GM18526 (cell line): Measurements from ENCODE around the gene NPAS3.

ENCODE experiments used
- POLR2A ChIP-seq: IDR thresholded peaks from 3 replicates; pipeline ENCODE4 v1.6.1; 2011; ENCODE audit not compliant: insufficient read length; ENCODE audit errors: extremely low read depth

NPAS3 gene

DNA sequence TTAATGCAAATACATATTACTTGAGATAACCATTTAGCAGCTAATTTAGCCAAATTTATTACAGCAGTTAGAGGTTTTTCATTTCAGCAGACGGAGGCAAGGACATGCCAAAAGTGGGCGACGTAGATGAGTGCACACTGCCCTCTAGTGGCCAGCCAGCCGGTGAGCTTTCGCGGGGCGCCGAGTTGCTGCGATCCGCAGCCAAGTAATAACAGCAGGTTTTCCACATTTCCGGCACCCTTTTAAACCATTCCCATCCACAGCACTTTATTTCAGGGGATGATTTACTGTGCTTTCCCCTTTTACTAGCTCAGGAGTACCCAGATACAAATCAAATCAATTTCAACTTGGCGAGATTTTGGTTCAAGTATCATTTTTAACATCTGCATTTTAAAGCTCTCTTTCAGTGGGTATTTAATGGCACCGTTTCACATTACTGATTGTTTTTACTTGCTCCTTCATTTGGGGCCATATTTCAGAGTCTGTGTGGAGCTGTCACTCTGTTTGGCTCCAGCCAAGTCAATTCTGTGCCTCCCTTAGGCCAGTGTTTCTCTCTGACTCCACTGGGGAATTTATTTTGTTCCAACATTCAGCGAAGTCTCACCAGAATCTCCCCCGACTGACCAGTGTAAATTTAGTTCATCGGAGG is 854.2 kb downstream of the NPAS3 start:
- no peak for TF ChIP-seq POLR2A

DNA sequence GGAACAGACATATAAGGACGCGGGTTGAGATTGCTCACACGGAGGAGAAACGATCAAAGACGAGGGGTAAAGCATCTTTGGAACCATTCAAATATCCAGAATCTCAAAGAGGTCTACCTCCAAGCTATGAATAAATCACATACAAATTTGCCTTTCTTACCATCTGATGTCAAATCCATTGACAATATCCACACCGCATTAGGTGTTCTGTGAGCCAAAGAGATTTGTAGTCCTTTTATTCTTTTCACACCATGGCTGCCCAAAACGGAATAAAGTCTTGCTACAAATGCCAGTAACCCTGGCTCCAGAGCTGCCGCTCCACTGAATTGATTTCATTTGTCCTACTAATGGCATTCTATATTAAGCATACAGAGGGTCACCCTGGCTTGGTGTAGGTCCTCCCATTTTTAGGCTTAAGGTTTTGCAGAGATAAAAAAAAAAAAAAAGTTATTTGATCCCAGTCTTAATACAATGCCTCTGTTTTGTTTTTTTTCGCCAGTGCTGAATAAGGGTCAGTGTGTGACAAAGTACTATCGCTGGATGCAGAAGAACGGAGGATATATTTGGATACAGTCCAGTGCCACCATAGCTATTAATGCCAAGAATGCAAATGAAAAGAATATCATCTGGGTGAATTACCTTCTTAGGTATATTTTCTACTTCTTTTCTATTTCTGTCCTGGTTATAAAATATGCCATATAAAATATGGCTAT is 854.9 kb downstream of the NPAS3 start:
- TF ChIP-seq POLR2A: no peak

DNA sequence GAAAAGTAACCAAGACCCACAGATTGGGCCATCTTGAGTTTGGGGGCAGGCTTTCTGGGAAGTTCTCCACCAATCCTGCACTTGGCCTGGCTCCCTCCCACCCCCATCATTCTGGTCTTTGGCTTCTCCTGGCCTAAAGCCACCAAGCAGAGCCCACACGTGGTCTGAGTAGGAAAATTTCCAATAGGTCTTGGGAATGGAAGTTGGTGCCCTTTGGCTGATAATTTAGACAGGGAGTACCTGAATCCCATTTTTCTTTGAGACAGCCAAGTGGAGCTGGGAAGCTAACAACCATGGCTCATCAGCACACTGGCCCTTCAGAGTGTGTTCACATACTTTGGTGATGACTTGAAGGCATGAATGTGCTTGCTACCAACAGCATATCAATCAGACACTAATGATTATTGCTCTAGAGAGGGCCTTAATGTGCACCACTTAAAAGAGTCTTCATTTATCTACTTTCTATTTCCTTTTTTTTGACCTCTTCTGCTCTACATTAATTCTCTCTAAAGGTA is 856.2 kb downstream of the NPAS3 start:
- TF ChIP-seq POLR2A: no peak

DNA sequence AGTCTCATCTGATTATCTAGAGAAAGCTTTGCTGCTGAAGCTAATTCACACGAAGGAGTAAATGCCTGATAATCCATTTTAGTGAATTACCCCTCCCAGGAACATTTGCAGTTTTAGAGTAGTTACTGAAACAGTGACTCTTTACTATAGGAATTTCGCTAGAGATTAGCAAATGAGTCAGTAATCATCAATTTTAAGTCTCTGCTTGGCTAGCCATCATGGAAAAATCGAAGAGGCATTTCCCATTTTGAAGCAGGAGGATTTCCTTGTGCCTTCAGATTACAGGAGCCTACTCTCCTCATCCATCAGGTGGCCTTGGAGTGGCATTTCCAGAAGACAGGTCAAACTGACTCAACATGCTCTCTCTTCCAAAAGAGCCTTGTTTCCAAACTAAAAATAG is 857.7 kb downstream of the NPAS3 start:
- no peak for TF ChIP-seq POLR2A

DNA sequence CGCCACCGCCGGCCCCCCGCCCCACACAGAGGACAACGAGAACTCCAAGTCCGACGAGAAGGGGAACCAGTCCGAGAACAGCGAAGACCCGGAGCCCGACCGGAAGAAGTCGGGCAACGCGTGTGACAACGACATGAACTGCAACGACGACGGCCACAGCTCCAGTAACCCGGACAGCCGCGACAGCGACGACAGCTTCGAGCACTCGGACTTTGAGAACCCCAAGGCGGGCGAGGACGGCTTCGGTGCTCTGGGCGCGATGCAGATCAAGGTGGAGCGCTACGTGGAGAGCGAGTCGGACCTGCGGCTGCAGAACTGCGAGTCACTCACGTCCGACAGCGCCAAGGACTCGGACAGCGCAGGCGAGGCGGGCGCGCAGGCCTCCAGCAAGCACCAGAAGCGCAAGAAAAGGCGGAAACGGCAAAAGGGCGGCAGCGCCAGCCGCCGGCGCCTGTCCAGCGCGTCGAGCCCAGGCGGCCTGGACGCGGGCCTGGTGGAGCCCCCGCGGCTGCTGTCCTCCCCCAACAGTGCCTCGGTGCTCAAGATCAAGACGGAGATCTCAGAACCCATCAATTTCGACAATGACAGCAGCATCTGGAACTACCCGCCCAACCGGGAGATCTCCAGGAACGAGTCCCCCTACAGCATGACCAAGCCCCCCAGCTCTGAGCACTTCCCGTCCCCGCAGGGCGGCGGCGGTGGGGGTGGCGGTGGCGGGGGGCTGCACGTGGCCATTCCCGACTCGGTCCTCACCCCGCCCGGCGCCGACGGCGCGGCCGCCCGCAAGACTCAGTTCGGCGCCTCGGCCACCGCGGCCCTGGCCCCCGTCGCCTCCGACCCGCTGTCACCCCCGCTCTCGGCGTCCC is 861.3 kb downstream of the NPAS3 start:
- TF ChIP-seq POLR2A: no peak

DNA sequence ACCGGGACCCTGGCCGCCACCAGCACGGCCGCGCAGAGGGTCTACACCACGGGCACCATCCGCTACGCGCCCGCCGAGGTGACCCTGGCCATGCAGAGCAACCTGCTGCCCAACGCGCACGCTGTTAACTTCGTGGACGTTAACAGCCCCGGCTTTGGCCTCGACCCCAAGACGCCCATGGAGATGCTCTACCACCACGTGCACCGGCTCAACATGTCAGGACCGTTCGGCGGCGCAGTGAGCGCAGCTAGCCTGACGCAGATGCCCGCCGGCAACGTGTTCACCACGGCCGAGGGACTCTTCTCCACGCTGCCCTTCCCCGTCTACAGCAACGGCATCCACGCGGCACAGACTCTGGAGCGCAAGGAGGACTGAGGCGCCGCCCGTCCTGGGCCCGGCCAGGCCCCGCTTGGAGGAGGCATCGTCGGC is 862.1 kb downstream of the NPAS3 start:
- TF ChIP-seq POLR2A: no peak

- no peak for TF ChIP-seq POLR2A
Measured at GRCh38 chr14:33802737-33803136, 864.1 kb downstream of the NPAS3 start.

DNA sequence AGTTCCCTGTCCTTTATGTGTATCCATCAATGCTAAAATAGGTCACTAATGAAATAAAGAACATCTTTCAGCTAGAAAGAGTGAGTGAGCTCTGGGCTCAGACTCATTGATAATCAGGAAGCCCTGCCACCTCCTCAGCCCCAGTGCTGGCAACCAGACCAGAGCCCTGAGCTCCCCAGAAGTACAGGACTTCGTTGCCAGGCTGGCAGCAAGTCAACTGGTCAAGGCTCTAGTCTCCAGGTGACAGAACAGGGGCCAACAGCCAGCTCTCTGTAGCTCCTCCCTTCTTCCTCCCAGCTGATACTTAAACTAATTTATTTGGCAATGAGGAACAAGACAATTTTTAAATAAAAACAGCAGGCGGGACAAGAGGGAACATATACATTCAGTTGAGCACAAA is 866.9 kb downstream of the NPAS3 start:
- TF ChIP-seq POLR2A: no peak

DNA sequence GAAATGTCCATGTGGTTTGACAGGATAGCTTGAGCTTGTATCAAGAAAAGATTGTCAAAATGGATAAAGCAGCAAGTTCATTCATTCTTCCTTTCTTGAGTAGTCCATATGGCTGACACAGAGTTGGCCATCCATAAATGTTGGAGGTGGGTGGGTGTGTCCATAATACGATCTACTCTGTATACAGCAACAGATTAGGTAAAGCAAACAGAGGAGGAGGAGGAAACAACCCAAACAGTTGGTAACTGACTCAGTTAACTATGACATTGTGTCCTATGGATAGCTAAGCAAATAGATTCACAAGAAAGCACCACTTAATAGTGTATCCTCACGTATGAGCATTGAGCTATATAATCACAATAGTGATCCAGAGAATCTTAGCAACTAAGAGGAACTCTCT is 868.2 kb downstream of the NPAS3 start:
- no peak for TF ChIP-seq POLR2A

- TF ChIP-seq POLR2A: no peak
Measured at GRCh38 chr14:33808187-33808586, 869.5 kb downstream of the NPAS3 start.

GRCh38 chr14:33809396-33809981 is 870.8 kb downstream of the NPAS3 start:
- TF ChIP-seq POLR2A: no peak

GRCh38 chr14:33810308-33810707 is 871.6 kb downstream of the NPAS3 start:
- TF ChIP-seq POLR2A: no peak

DNA sequence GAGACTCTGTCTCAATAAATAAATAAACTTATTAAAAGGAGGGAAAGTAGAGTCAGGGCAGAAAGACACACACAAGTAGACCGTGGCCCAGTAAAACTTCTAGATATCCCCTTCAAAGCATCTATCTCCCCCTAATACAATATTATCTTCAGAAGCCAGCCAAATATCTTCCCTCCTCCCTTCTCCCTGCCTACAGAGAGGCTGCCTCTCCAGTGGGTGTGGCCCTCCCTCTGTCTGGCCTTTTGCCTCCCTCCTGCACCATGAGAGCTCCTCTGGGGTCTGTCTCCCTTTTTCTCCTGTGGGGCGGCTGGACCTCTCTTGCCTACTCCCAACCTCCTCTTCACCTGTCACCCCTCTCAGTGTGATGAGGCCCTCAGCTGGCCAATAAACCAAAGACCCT is 873.0 kb downstream of the NPAS3 start:
- TF ChIP-seq POLR2A: no peak

DNA sequence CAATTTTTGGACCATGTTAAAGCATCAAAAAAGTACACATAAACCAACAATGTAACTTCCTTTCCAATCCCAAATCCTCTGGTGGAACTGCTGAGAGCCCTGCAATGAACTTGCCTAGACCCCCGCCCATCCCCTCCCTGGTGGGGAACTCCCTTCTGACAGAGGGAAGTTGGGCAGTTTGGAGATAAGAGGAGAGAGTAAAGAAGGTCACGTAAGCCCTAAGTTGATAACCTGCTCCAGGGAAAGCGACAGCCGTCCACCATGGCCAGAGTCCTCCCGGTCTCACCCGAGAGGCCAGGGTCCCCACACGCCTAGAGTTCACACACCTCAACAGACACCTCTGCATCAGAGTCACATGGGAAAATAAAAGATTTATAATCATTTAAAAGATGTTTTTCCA is 873.5 kb downstream of the NPAS3 start:
- TF ChIP-seq POLR2A: no peak

GRCh38 chr14:33812601-33813000 is 873.9 kb downstream of the NPAS3 start:
- TF ChIP-seq POLR2A: no peak
